Right lobe of liver (tissue), 4 donors: ENCODE data around the gene KLK15.

Source experiments
- CTCF ChIP-seq, 4 donors: fragments of 200-600 bp in 3 of 4; fragments of 450-650 bp in 1 of 4; IDR thresholded peaks; one replicate each; pipeline versions ENCODE4 v1.5.1 to v1.8.0; 2016 to 2022; ENCODE audit warnings: antibody characterized with exemption in 4 of 4, mild to moderate bottlenecking in 2 of 4
- POLR2A ChIP-seq: fragments of 450-650 bp; IDR thresholded peaks from one replicate; pipeline ENCODE4 v1.6.1; 2017; ENCODE audit warnings: antibody characterized with exemption, mild to moderate bottlenecking
- donor health status: DM: no; HTN: no; CAD: no.
- donor health status: DM: no; HTN: no; CAD: no.
- donor health status: DM: no; HTN: yes; CAD: no.

GRCh38 chr19:50797781-50798658 lies 35.4 kb downstream of the KLK15 start:
- TF ChIP-seq CTCF (IDR thresholded peaks at IDR 0.05) = no peak
- no peak for TF ChIP-seq POLR2A
